HK-2 (cell line): Measurements from ENCODE around the gene ERFL.

Experiments
- DNase-seq: peaks from one replicate; pipeline ENCODE4 v3.0.0-alpha.2; 2018; ENCODE audit not compliant: unreplicated experiment

The ERFL gene

DNA sequence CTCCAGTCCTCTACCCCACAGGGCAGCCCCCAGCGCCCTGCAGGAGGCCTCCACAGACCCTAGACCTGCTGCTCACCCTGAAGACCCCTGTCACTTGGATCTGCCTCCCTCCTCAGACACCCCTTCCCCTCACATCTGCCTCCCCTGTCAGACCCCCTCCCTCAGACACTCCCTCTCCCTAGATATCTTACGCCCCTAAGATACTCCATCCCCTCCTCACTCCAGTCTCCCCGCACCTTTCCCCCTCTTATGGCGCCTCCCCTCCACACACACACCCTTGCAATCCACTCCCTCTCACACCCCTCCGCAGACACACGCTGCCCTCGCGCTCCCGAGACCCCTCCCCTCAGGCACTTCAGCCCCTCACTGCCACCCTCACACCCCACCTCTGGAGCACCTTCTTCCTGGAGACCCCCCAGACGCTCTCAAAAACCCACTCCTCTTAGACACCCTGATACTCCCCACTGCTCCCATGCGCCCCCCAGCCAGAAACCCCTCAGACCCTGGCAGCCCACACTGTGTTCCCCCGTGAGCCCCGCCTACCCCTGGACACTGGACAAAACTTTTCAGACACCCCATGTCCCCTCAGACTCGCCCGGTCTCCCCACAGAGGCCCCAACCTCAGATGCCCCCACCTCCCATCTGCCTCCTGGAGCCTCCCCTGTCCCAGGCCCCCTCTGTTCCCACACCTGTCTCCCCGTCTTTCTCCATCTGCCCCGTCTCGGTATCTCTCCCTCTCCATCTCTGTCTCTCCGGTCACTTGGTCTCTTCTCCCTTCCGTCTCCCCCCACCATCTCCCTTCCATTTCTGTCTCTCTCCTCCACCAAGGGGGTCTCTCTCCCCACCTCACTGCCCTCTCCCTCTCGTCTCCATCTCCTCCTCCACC is 14.5 kb downstream of the ERFL start:
- no peak for DNase-seq

DNA sequence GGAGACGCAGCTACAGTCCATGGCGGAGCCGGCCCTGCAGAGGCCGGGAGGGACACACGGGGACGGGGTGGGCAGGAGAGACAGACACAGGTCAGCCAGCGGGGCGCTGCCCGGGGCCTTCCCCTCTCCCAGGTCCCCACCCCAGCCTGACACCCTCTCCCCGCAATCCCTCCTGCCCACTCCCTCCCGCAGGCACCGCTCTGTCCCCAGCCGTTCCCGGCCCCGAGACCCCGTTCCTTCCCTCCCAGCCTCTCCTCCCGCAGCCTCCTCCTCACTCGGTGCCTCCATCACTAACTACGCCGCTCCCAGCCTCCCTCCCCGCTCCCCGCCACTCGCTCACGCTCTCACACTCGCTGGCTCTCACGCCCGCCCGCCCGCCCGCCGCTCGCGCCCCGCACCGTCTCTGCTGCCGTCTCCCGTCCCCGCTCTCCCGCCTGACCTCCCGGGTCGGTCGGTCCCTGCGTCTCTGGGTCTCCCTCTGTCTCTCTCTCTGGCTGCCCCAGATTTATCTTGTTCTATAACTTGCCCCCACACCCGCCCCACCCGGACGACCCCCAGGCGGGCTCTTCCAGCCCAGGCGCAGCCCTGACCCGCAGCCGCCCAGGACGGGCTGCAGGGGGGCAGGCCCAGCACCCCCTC is 15.2 kb downstream of the ERFL start:
- DNase-seq, result no peak

- no peak for DNase-seq
These were observed 16.1 kb downstream of the ERFL start for GRCh38 chr19:41911889-41912731.

- no peak for DNase-seq
These were observed 17.0 kb downstream of the ERFL start for GRCh38 chr19:41910992-41911888.

DNA sequence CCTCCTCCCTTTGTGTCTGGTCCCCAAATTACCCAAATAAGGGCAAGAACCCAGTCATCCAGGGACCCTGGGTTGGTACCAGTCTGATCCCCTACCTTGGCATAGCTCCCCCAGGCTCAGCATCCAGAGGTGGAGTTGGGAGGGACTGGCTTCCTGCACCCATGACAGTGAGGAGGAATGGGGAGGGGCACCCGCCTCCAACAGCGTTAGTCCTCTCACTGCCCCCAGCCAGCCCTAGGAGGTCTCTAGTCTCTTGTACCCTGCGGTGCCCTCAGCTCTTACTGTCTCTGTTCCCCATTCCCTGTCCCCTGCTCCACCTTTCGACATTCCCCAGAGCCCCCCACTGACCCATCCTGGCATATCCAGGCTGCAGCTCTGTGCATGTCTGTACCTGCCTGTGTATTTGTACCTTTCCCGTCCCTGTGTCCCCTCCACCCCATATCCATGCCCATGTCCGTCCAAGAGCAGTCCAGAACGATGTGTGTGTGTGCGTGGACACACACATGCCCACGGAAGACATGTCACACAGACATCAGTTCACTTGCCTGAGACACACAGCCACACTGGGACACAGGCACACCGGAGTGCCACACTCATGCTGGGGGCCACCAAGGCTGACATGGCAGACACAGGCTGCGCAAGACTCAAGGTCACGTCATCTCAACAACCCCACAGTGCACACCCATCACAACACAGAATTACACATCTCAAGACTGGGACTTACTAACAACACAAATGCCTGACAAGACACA is 17.8 kb downstream of the ERFL start:
- DNase-seq, result no peak

DNA sequence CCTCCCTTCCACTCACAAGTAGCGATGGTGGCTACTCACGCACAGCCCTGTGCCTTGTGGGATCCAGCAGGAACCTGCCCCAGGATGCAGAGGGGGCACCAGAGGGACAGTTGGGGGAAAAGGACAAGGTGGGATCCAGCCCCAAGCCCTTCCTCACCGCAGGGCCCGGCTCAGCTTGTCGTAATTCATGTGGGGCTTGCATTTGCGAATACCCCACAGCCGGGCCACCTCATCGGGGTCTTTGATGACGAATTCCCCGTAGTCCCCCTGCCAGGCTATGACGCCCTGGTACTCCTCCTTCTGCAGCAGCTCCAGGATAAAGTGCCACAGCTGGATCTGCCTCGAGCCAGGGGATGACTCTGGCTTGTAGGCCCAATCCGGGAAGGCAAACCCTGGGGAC is 18.5 kb downstream of the ERFL start:
- DNase-seq, result no peak

- no peak for DNase-seq
These were observed 19.4 kb downstream of the ERFL start for GRCh38 chr19:41908724-41909464.

GRCh38 chr19:41907994-41908615 is 20.1 kb downstream of the ERFL start:
- no peak for DNase-seq

DNA sequence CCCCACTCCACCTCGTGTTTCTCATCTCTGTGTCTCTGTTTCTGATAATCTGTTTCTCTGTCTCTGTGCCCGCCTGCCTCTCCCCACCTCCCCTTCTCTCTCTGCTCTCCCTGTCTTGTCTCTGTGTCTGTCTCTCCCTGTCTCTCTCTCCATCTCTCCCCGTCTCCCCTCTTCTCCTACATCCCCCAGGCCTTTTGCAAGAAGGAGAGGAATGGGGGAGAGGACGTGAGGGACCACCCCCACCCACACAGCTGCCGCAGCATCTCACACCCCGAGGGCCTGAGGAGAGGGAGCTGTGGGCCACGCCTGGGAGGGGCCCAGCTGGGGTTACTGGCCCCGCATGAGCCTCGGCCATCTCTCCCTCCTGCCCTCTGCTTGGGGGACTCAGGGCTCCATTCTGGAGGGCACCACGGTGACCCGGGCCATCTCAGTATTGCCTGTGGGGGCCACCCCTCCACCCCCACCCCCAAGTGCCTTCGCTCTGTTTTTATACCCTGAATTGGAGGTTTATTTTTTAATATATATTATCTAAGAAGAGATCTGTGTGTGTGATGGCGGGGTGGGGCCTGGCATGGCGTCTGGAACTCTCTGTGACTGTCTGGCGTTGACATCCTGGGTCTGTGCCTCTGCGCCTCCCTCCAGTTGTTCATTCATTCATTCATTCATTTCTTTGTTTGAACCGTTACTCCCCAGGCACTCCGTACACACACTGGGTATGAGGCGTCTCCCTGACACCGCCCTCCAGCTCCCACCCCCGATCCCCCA is 21.2 kb downstream of the ERFL start:
- DNase-seq, result no peak

DNA sequence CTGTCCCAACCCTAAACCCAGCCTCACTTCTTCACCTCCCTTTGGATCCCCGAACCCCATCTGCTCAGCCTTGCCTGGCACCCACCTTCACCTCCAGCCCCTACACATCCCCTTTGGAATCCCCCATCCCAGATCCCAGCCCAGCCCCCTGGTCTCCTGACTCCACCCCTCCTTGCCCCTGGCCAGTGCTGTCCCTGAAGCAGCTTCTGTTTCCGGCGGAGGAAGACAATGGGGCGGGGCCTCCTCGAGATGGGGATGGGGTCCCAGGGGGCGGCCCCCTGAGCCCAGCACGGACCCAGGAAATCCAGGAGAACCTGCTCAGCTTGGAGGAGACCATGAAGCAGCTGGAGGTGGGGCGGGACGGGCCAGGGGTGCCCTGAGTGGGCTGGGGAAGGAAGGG is 22.0 kb downstream of the ERFL start:
- DNase-seq, result no peak

DNA sequence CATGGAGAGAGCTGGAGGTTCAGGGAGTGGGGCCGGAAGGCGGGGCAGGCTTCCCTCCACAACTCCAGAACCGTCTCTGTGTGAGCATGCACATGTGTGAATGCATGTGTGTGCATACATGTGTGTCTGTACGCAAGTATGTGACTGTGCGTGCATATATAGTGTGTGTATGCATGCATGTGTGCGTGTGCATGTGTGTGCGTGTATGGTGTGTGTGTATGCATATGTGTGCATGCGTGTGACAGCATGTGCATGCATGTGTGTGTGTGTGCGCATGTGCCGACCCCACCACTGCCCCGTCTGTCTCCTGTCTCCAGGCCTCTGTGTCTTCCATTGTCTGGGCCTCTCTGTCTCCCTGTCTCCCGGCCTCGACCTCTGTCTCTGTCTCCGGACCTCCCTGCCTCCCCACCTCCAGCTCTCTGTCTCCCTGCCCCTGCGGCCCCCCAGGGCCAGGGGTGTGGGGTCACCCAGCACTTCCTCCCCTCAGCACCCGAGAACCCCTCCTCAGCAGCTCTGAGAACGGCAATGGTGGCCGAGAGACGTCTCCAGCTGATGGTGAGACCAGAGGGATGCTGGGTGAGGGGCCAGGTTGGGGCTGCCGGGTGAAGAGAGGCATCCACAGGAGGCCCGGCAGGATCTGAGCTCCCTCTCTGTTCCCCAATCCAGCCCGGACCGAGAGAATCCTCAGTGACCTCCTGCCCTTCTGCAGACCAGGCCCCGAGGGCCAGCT is 22.8 kb downstream of the ERFL start:
- DNase-seq, result no peak

- DNase-seq, result no peak
These were observed 24.0 kb downstream of the ERFL start for GRCh38 chr19:41904118-41904870.

GRCh38 chr19:41903193-41903953 is 24.9 kb downstream of the ERFL start:
- DNase-seq, result no peak

DNA sequence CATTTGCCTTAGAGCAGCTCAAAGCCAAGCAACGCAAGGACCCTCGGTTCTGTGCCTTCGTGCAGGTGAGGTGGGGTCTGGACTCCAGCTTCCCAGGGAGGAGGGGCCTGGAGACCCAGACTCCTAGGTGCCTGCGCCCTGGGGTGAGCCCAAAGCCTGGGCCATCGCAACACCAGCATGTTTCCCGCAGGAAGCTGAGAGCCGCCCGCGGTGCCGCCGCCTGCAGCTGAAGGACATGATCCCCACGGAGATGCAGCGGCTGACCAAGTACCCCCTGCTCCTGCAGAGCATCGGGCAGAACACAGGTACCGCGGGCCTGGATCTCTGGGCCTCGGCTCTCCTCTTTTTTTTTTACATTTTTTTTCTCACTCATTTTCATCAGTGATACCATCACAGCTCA is 25.7 kb downstream of the ERFL start:
- no peak for DNase-seq

GRCh38 chr19:41901707-41902360 is 26.4 kb downstream of the ERFL start:
- no peak for DNase-seq

DNA sequence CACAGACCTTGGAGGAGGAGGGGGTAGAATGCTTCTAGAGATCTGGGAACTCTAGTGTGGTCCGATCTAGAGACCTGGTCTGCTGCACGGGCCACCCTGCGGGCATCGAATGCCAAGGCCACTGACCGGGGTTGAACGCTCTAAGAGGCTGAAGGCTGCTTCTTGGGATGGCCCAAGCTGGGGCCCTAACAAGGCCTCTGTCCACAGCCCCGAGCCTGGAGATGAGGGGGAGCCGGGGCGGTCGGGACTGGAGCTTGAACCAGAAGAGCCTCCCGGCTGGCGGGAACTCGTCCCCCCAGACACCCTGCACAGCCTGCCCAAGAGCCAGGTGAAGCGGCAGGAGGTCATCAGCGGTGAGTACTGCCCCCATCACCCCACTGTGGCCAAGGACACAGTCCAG is 30.0 kb downstream of the ERFL start:
- DNase-seq, result no peak
